ENCODE measurements around the gene PCCA. TPM values are rescaled to one million over a fixed set of nuclear protein-coding genes. Genes with fewer than 3 reads are reported as not detected.

PCCA gene
- total and polyA plus RNA-seq, 4 donors = 30.1 to 160 (median 76.3) TPM

DNA sequence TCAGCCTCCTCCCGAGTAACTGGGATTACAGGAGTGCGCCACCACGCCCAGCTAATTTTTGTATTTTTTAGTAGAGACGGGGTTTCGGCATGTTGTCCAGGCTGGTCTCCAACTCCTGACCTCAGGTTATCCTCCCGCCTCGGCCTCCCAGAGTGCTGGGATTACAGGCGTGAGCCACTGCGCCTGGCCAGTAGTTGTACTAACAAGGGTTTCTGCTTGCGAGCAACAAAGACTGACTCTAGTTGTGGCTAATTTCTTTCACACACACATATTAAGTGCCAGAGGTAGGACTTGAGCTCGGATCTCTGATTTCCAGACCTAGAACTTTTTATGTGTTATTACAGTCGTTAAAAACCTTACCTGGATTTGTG is 635 bp upstream of the PCCA start:
- no peak for TF ChIP-seq REST (IDR thresholded peaks at IDR 0.05)
- Histone ChIP-seq H3K9ac (ENCODE audit: low read depth in 1 of 2, low read length in 2 of 2) (peak overlapping the region; percentile 57 to 94), H3K4me3 (ENCODE audit: low read depth in 1 of 3, low read length in 3 of 3) (peak overlapping the region; percentile 79 to 96 (median 92)), H3K27ac (ENCODE audit: low read depth in 1 of 2, low read length in 2 of 2) (peak overlapping the region; percentile 81 to 93), H3K36me3 (ENCODE audit: control insufficient read depth in 4 of 4, insufficient read depth in 3 of 4, low read depth in 1 of 4, low read length in 3 of 4) (peaks cover 2 to 7% (median 6%) of the 10 kb centered on the region in 4 donors), H3K27me3 (ENCODE audit: control insufficient read depth in 4 of 4, insufficient read depth in 4 of 4, low read length in 3 of 4) (no peaks in the 10 kb centered on the region), H3K9me3 (ENCODE audit: control insufficient read depth in 4 of 4, low read length in 3 of 4) (no peaks in the 10 kb centered on the region), H3K4me1 (ENCODE audit: control insufficient read depth in 4 of 4, insufficient read depth in 4 of 4, low read length in 3 of 4) (peaks cover 0 to 16% (median 10%) of the 10 kb centered on the region in 4 donors)
- 29% methylated on average over 12 of the region's 12 CpGs for WGBS
- no peak for DNase-seq (ENCODE audit: low spot score)

GRCh38 chr13:100089465-100090032 is 656 bp downstream of the PCCA start:
- peaks cover 0 to 17% (median 11%) of the 10 kb centered on the region in 4 donors for H3K4me1 ChIP-seq (ENCODE audit: control insufficient read depth in 4 of 4, insufficient read depth in 4 of 4, low read length in 3 of 4)
- DNase-seq (ENCODE audit: low spot score) = no peak
- no peaks in the 10 kb centered on the region for H3K27me3 ChIP-seq (ENCODE audit: control insufficient read depth in 4 of 4, insufficient read depth in 4 of 4, low read length in 3 of 4)
- H3K27ac ChIP-seq (ENCODE audit: low read depth in 1 of 2, low read length in 2 of 2) = peak overlapping the region; percentile 81 to 93
- H3K36me3 ChIP-seq (ENCODE audit: control insufficient read depth in 4 of 4, insufficient read depth in 3 of 4, low read depth in 1 of 4, low read length in 3 of 4) = peaks cover under 1 to 7% (median 6%) of the 10 kb centered on the region in 4 donors
- TF ChIP-seq RXRA (IDR thresholded peaks at IDR 0.05) (no peak), YY1 (IDR thresholded peaks at IDR 0.05) (peak; percentile 40)
- under 1% methylated on average over 13 of the region's 13 CpGs for WGBS
- peak overlapping the region; percentile 76 to 89 for H3K9ac ChIP-seq (ENCODE audit: low read depth in 1 of 2, low read length in 2 of 2)
- H3K4me3 ChIP-seq (ENCODE audit: low read depth in 1 of 3, low read length in 3 of 3) = peak overlapping the region; percentile 75 to 90 (median 79)
- H3K9me3 ChIP-seq (ENCODE audit: control insufficient read depth in 4 of 4, low read length in 3 of 4) = no peaks in the 10 kb centered on the region

GRCh38 chr13:100090861-100091260 is 2.0 kb downstream of the PCCA start:
- Histone ChIP-seq H3K9me3 (ENCODE audit: control insufficient read depth in 4 of 4, low read length in 3 of 4) (no peaks in the 10 kb centered on the region), H3K27ac (ENCODE audit: low read depth in 1 of 2, low read length in 2 of 2) (peak overlapping the region; percentile 25 to 93), H3K4me3 (ENCODE audit: low read depth in 1 of 3, low read length in 3 of 3) (peak overlapping the region; percentile 75 to 90 (median 79)), H3K4me1 (ENCODE audit: control insufficient read depth in 4 of 4, insufficient read depth in 4 of 4, low read length in 3 of 4) (peaks cover 0 to 24% (median 14%) of the 10 kb centered on the region in 4 donors), H3K27me3 (ENCODE audit: control insufficient read depth in 4 of 4, insufficient read depth in 4 of 4, low read length in 3 of 4) (no peaks in the 10 kb centered on the region), H3K9ac (ENCODE audit: low read depth in 1 of 2, low read length in 2 of 2) (peak overlapping the region; percentile 76 to 89), H3K36me3 (ENCODE audit: control insufficient read depth in 4 of 4, insufficient read depth in 3 of 4, low read depth in 1 of 4, low read length in 3 of 4) (peaks cover 0 to 6% (median 3%) of the 10 kb centered on the region in 4 donors)
- TF ChIP-seq REST (IDR thresholded peaks at IDR 0.05) (peak; percentile 21), RAD21 (IDR thresholded peaks at IDR 0.05) (no peak)
- WGBS = 56% methylated on average over 1 of the region's 1 CpG
- no peak for DNase-seq (ENCODE audit: low spot score)

Measured in liver (tissue), 9 donors.